Kidney epithelial cell (primary cell): Measurements from ENCODE around the gene RAD51B. TPM values are rescaled to one million over a fixed set of nuclear protein-coding genes. Genes with fewer than 3 reads are reported as not detected.

Experiments used
- DNase-seq: peaks from one replicate; pipeline ENCODE4 v3.0.0-alpha.2; 2010; ENCODE audit warnings: low read depth
- H3K27me3 ChIP-seq: 2 replicates; pipeline ENCODE4 v1.6.0; 2011; ENCODE audit warnings: low read length; ENCODE audit not compliant: control insufficient read depth, insufficient read depth
- H3K36me3 ChIP-seq: 2 replicates; pipeline ENCODE4 v1.5.1; 2011; ENCODE audit warnings: low read length; ENCODE audit not compliant: control insufficient read depth, insufficient read depth
- H3K4me3 ChIP-seq: 2 replicates; pipeline ENCODE4 v1.5.1; 2011; ENCODE audit warnings: low read depth, mild to moderate bottlenecking, control low read depth, low read length
- total RNA-seq: library from RNA; depleted of rRNA; stranded (reverse); fragments of >200 nt; gene quantifications from 2 replicates; pipeline ENCODE4 v1.2.3, GENCODE V29; 2015
- TF ChIP-seq, protein P1 (sequence below): IDR thresholded peaks from 2 replicates; pipeline ENCODE4 v1.5.1; 2011; ENCODE audit warnings: mild to moderate bottlenecking, moderate library complexity, low read length, control low read depth, inconsistent platforms; ENCODE audit not compliant: insufficient read depth, poor library complexity, severe bottlenecking

The RAD51B gene
- total RNA-seq, 1 donor from 2014 or later = 9.5 TPM

DNA sequence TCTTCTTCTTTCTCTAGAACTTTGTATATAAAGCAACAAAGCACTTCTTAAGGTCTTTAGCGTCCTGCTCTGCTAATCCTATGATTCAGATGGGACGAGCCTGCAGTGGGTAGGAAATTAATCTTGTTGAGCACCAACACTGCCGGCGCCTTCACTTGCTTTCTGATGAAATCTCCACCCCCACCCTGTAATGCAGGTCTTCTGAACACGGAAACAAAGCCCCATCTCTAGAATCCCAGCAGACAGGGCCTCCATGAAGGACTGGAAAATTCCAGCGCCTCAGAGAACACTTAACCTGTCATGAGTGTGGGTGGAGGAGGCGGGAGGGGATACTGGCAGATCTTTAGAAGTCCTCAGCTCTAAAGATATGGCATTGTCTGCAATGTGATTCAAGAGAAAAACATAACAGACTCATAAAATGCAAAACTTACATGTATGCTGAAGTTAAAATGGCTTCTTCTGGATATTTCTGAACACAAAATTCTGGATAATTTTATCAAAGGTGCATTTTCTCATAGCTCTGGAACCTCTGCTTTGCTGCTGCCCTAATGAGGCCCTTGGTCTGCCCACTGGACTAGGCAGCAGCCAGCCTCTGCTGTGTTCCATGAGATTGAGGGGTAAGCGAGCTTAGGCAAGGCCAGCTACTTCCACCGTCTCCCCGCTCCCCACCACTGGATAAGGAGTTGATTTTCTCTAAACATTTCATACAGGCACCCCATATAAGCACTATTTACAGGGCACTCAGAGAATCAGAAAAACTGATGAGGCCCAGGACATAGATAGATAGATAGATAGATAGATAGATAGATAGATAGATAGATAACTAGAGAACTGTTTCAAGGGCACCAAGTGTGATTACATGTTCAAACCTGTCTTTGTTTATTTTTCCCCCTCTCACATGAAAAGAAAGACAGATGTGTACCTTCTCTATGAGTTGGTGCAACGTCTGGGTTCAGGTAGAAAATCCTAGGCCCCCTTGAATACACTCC is 930.2 kb downstream of the RAD51B start:
- no peak overlapping the region for H3K4me3 ChIP-seq
- no peaks in the 10 kb centered on the region for H3K36me3 ChIP-seq
- H3K27me3 ChIP-seq = no peaks in the 10 kb centered on the region
- TF ChIP-seq, protein P1, sequence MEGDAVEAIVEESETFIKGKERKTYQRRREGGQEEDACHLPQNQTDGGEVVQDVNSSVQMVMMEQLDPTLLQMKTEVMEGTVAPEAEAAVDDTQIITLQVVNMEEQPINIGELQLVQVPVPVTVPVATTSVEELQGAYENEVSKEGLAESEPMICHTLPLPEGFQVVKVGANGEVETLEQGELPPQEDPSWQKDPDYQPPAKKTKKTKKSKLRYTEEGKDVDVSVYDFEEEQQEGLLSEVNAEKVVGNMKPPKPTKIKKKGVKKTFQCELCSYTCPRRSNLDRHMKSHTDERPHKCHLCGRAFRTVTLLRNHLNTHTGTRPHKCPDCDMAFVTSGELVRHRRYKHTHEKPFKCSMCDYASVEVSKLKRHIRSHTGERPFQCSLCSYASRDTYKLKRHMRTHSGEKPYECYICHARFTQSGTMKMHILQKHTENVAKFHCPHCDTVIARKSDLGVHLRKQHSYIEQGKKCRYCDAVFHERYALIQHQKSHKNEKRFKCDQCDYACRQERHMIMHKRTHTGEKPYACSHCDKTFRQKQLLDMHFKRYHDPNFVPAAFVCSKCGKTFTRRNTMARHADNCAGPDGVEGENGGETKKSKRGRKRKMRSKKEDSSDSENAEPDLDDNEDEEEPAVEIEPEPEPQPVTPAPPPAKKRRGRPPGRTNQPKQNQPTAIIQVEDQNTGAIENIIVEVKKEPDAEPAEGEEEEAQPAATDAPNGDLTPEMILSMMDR = no peak
- no peak for DNase-seq

DNA sequence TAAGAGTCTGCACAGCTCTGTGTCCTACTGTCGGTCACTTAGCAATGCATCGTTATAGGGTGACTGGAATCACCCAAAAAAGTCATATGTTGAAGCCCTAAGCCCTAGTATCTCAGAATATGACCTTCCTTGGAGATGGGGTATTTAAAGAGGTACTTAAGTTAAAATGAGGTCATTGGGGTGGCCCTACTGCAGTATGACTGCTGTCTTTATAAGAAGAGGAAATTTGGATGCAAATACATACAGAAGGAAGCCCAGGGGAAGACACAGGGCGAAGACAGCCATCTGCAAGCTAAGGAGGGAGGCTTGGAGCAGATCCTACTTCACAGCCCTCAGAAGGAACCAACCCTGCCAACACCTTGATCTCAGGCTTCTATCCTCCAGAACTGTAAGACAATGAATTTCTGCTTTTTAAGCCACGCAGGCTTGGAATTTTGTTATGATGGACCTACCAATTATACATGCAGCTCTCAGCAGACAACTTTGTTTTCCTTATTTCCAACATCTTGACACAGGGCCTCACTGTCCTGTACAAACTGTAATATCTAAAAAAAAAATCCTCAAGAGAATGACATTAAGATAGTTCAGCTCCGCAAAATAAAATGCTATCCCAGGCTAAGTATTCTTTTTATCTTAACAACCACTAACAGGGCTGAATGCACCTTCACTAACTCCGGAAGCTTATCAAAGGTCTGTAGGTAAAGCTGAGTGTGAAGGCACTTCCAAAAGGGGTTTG is 932.9 kb downstream of the RAD51B start:
- H3K36me3 ChIP-seq = no peaks in the 10 kb centered on the region
- no peak overlapping the region for H3K4me3 ChIP-seq
- TF ChIP-seq, protein P1 = no peak
- no peak for DNase-seq
- no peaks in the 10 kb centered on the region for H3K27me3 ChIP-seq

DNA sequence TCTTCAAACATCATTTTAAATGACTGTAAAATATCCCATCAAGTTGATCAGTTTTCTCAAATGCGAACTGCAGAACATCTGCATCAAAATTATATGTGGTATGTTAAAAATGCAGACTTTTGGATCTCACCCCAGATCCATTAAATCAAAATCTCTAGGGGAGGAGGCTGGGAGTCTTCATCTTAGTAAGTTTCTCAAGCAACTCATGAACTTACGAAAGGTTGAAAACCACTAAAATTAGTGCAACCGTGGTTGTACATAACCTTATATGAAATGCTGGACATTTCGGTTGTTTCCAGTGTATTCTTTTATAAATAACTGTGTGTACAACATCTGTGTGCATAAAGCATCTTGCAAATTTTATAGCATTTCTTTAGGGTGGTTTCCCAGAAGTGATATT is 934.1 kb downstream of the RAD51B start:
- TF ChIP-seq, protein P1 = no peak
- no peak overlapping the region for H3K4me3 ChIP-seq
- no peak for DNase-seq
- H3K27me3 ChIP-seq = no peaks in the 10 kb centered on the region
- no peaks in the 10 kb centered on the region for H3K36me3 ChIP-seq

DNA sequence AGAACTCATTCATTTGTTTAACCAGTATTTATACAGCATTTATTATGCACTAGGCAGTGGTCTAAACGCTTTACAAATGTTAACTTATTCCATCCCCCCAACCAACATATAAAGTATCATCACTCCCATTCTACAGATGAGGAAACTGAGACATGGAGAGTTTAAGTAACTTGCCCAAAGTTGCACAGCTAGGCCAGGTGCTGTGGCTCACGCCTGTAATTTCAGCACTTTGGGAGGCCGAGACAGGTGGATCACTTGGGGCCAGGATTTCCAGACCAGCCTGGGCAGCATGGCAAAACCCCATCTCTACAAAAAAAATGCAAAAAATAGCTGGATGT is 935.4 kb downstream of the RAD51B start:
- TF ChIP-seq, protein P1 = no peak
- DNase-seq = no peak

DNA sequence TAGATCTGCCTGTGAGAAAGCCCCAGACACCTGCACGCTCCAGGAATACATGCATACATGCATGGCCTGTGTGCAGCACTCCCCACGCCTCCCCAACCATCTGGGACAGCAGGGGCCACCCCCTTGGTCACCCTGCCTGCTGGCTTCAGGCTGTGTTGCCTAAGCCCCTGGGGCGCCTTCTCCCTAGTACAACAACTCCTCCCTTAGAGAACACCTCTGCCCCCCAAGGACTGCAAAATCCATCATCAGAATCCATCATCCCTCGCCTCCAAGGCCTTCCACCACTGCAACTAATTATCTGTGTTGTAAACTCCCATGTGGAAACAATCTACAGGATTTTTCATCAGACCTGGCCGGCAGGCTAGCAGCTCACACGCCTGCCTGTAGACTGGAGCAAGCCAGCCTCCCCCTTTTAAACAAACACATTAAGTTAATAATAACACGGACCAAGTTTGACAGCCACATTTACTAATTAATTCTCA is 936.5 kb downstream of the RAD51B start:
- TF ChIP-seq, protein P1 = no peak

More for the DNA sequence above, 935.4 kb downstream of the RAD51B start:
- Histone ChIP-seq H3K36me3 (no peaks in the 10 kb centered on the region), H3K4me3 (no peak overlapping the region), H3K27me3 (no peaks in the 10 kb centered on the region)

More for the DNA sequence above, 936.5 kb downstream of the RAD51B start:
- H3K4me3 ChIP-seq = no peak overlapping the region
- H3K36me3 ChIP-seq = no peaks in the 10 kb centered on the region
- no peaks in the 10 kb centered on the region for H3K27me3 ChIP-seq
- DNase-seq = no peak
